Suprapubic skin (tissue), 3 donors: ENCODE measurements around the gene TSPAN33.

Source experiments
- CTCF ChIP-seq, 2 donors: fragments of 200-600 bp in 1 of 2; fragments of 450-650 bp in 1 of 2; sonication (generic) in 1 of 2; IDR thresholded peaks; one replicate each; pipeline ENCODE4 v1.5.1; 2016 to 2019; ENCODE audit warnings: antibody characterized with exemption in 2 of 2, mild to moderate bottlenecking in 1 of 2, moderate library complexity in 1 of 2
- POLR2AphosphoS5 ChIP-seq, 3 donors: sonication (generic); formaldehyde crosslinking; IDR thresholded peaks; one replicate each; pipeline ENCODE4 v1.6.1; 2017; ENCODE audit warnings: antibody characterized with exemption in 3 of 3

GRCh38 chr7:129176916-129177710 is 32.6 kb downstream of the TSPAN33 start:
- TF ChIP-seq CTCF (IDR thresholded peaks at IDR 0.05) = no peak
- TF ChIP-seq POLR2AphosphoS5 (IDR thresholded peaks at IDR 0.05) = no peak
